ACC112 (cell line): ENCODE data around the gene KRT25.

ENCODE experiments used
- H2AFZ ChIP-seq: fragments of 200-600 bp; sonication (generic); one replicate; pipeline ENCODE4 v1.6.0; 2017; ENCODE audit warnings: antibody characterized with exemption, low read length; ENCODE audit not compliant: unreplicated experiment
- H3K27ac ChIP-seq: fragments of 200-600 bp; sonication (generic); 2 replicates; pipeline ENCODE4 v1.5.1; 2014; ENCODE audit warnings: low read depth, mild to moderate bottlenecking, antibody characterized with exemption, low read length, moderate library complexity
- H3K27me3 ChIP-seq: fragments of 200-600 bp; sonication (generic); 2 replicates; pipeline ENCODE4 v1.6.1; 2014; ENCODE audit warnings: mild to moderate bottlenecking, antibody characterized with exemption, low read length, moderate library complexity, mixed read lengths; ENCODE audit not compliant: insufficient read depth
- H3K36me3 ChIP-seq: fragments of 200-600 bp; sonication (generic); 2 replicates; pipeline ENCODE4 v1.6.1; 2016; ENCODE audit warnings: mild to moderate bottlenecking, antibody characterized with exemption, low read length, moderate library complexity, mixed read lengths; ENCODE audit not compliant: insufficient read depth
- H3K4me1 ChIP-seq: fragments of 200-600 bp; sonication (generic); one replicate; pipeline ENCODE4 v1.6.1; 2016; ENCODE audit warnings: low read length, mixed read lengths; ENCODE audit not compliant: insufficient read depth, unreplicated experiment, control insufficient read depth
- H3K4me3 ChIP-seq: fragments of 200-600 bp; sonication (generic); 2 replicates; pipeline ENCODE4 v1.5.1; 2014; ENCODE audit warnings: mild to moderate bottlenecking, low read depth, low read length
- H3K79me2 ChIP-seq: fragments of 200-600 bp; sonication (generic); one replicate; pipeline ENCODE4 v1.6.0; 2016; ENCODE audit warnings: low read length; ENCODE audit not compliant: control insufficient read depth, unreplicated experiment, insufficient read depth

Gene KRT25

GRCh38 chr17:40699853-40700252, 55.3 kb downstream of the KRT25 start:
- H3K27me3 ChIP-seq, result peaks cover 28% of the 10 kb centered on the region; the same call in 1 of the 2 replicates
- H3K79me2 ChIP-seq, result no peaks in the 10 kb centered on the region
- no peak overlapping the region for H3K27ac ChIP-seq
- peak overlapping the region; percentile 30 for H2AFZ ChIP-seq
- peak overlapping the region; percentile 11; the same call in 1 of the 2 replicates for H3K4me3 ChIP-seq
- peaks cover 4% of the 10 kb centered on the region for H3K4me1 ChIP-seq
- no peaks in the 10 kb centered on the region for H3K36me3 ChIP-seq

DNA sequence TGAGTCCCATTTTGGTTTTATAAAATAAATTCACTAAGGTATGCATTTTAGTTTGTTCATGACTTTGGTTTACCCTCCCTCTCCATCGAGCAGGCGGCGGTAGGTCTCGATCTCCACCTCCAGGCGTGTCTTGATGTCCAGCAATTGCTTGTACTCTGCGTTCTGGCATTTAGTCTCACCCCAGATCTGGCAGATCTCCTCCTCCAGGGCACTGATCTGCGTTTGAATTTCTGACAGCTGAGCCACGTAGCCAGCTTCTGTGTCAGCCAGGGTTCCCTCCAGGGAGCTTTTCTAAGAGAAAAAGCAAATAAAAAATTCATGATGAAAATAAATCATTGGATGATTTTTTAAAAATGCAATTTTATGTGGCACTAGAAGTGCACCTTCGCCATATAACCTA, 55.8 kb downstream of the KRT25 start:
- peaks cover 30% of the 10 kb centered on the region for H3K27me3 ChIP-seq
- H3K79me2 ChIP-seq, result no peaks in the 10 kb centered on the region

More for the DNA sequence above, 55.8 kb downstream of the KRT25 start:
- Histone ChIP-seq H3K4me3 (0 out of 2 replicates have a peak overlapping the region, but pooled peaks have one; percentile 11), H3K36me3 (no peaks in the 10 kb centered on the region), H3K27ac (no peak overlapping the region), H3K4me1 (peaks cover 4% of the 10 kb centered on the region), H2AFZ (no peak overlapping the region)
